Measurements from ENCODE around the gene MCTP1.

GRCh38 chr5:94906750-94907149 lies 378.1 kb downstream of the MCTP1 start:
- TF ChIP-seq CTCF (IDR thresholded peaks at IDR 0.05) = no peak
- TF ChIP-seq POLR2A (IDR thresholded peaks at IDR 0.05) = no peak
- TF ChIP-seq POLR2AphosphoS5 (IDR thresholded peaks at IDR 0.05) = no peak

Data from breast epithelium (tissue), 3 donors.